Bronchial epithelial cell (primary cell): Measurements from ENCODE around the gene LRP1B. TPM values are rescaled to one million over a fixed set of nuclear protein-coding genes. Genes with fewer than 3 reads are reported as not detected.

Source experiments
- DNase-seq: peaks from one replicate; pipeline ENCODE4 v3.0.0-alpha.2; 2010; ENCODE audit warnings: low read depth
- FAIRE-seq: peaks from 2 replicates; lab custom pipeline; 2011; peaks lifted over from hg19 to GRCh38; lab: Jason Lieb, UNC
- H3K27me3 ChIP-seq: 2 replicates; pipeline ENCODE4 v1.5.1; 2011; ENCODE audit warnings: low read length; ENCODE audit not compliant: control insufficient read depth, insufficient read depth
- H3K36me3 ChIP-seq: 2 replicates; pipeline ENCODE4 v1.5.1; 2011; ENCODE audit warnings: low read length; ENCODE audit not compliant: control insufficient read depth, insufficient read depth
- H3K4me3 ChIP-seq: 2 replicates; pipeline ENCODE4 v1.5.1; 2011; ENCODE audit warnings: mild to moderate bottlenecking, low read depth, low read length, control low read depth
- CTCF ChIP-seq: IDR thresholded peaks from 2 replicates; pipeline ENCODE4 v1.5.1; 2011; ENCODE audit warnings: mild to moderate bottlenecking, moderate library complexity, low read length, control low read depth, inconsistent platforms; ENCODE audit not compliant: insufficient read depth, severe bottlenecking
- total RNA-seq: library from RNA; depleted of rRNA; stranded (reverse); fragments of >200 nt; gene quantifications from 2 replicates; pipeline ENCODE4 v1.2.1, GENCODE V29; 2014

LRP1B gene
- total RNA-seq, 1 donor from 2014 or later, result under 0.01 TPM

- TF ChIP-seq CTCF, result peak; percentile 20
These were observed 188.6 kb downstream of the LRP1B start for GRCh38 chr2:141942006-141942789.

GRCh38 chr2:141941210-141941714 lies 189.6 kb downstream of the LRP1B start:
- no peak for TF ChIP-seq CTCF
- H3K4me3 ChIP-seq, result no peak overlapping the region
- no peaks in the 10 kb centered on the region for H3K27me3 ChIP-seq
- FAIRE-seq (no peak), DNase-seq (no peak)
- no peaks in the 10 kb centered on the region for H3K36me3 ChIP-seq

More at GRCh38 chr2:141942006-141942789, 188.6 kb downstream of the LRP1B start:
- H3K27me3 ChIP-seq, result no peaks in the 10 kb centered on the region
- no peak overlapping the region for H3K4me3 ChIP-seq
- no peaks in the 10 kb centered on the region for H3K36me3 ChIP-seq
- FAIRE-seq (no peak), DNase-seq (no peak)

GRCh38 chr2:141940709-141941108 lies 190.1 kb downstream of the LRP1B start:
- DNase-seq (no peak), FAIRE-seq (no peak)
- Histone ChIP-seq H3K27me3 (no peaks in the 10 kb centered on the region), H3K36me3 (no peaks in the 10 kb centered on the region), H3K4me3 (no peak overlapping the region)
- TF ChIP-seq CTCF, result no peak

GRCh38 chr2:141933226-141933625 lies 197.6 kb downstream of the LRP1B start:
- Histone ChIP-seq H3K4me3 (no peak overlapping the region), H3K27me3 (no peaks in the 10 kb centered on the region), H3K36me3 (no peaks in the 10 kb centered on the region)
- no peak for TF ChIP-seq CTCF
- no peak for FAIRE-seq
- DNase-seq, result no peak

GRCh38 chr2:141932261-141932660 lies 198.6 kb downstream of the LRP1B start:
- FAIRE-seq, result no peak
- Histone ChIP-seq H3K4me3 (no peak overlapping the region), H3K36me3 (no peaks in the 10 kb centered on the region), H3K27me3 (no peaks in the 10 kb centered on the region)
- DNase-seq, result no peak
- no peak for TF ChIP-seq CTCF
